HL-60 (cell line): ENCODE data around the gene KCNG1.

Source experiments
- DNase-seq, 2 experiments: peaks; one replicate each; pipeline ENCODE4 v3.0.0-alpha.2; 2010 to 2020; ENCODE audit warnings: low read depth in 1 of 2, low spot score in 1 of 2
- H3K27ac ChIP-seq: fragments of 250-450 bp; sonication (Bioruptor Pico); replicated peaks from 2 replicates; pipeline ENCODE4 v1.5.1; 2020; ENCODE audit warnings: mild to moderate bottlenecking, moderate library complexity
- H3K27me3 ChIP-seq: fragments of 250-450 bp; sonication (Bioruptor Pico); 2 replicates; pipeline ENCODE4 v1.5.1; 2021; ENCODE audit warnings: mild to moderate bottlenecking, moderate library complexity; ENCODE audit not compliant: insufficient read depth, poor library complexity, severe bottlenecking
- H3K4me3 ChIP-seq: replicated peaks from 2 replicates; pipeline ENCODE4 v1.5.1; 2011; ENCODE audit warnings: mild to moderate bottlenecking, control low read depth, low read length; ENCODE audit not compliant: insufficient read depth
- CTCF ChIP-seq: IDR thresholded peaks from one replicate; pipeline ENCODE4 v1.5.1; 2011; ENCODE audit warnings: low read length, control low read depth, inconsistent platforms; ENCODE audit not compliant: insufficient read depth
- GABPA ChIP-seq: IDR thresholded peaks from 2 replicates; pipeline ENCODE4 v1.6.1; 2012; ENCODE audit warnings: low read depth
- POLR2AphosphoS5 ChIP-seq: IDR thresholded peaks from 2 replicates; pipeline ENCODE4 v1.6.1; 2012; ENCODE audit warnings: low read depth
- REST ChIP-seq: IDR thresholded peaks from 2 replicates; pipeline ENCODE4 v1.6.1; 2012; ENCODE audit warnings: low read depth; ENCODE audit not compliant: insufficient replicate concordance
- SPI1 ChIP-seq: IDR thresholded peaks from 2 replicates; pipeline ENCODE4 v1.6.1; 2012; ENCODE audit warnings: low read depth, mild to moderate bottlenecking, borderline replicate concordance

The KCNG1 gene

GRCh38 chr20:51061418-51062045, 38.6 kb upstream of the KCNG1 start:
- Histone ChIP-seq H3K27ac (no peak overlapping the region), H3K27me3 (no peaks in the 10 kb centered on the region), H3K4me3 (no peak overlapping the region)
- TF ChIP-seq CTCF: no peak
- TF ChIP-seq REST: no peak
- TF ChIP-seq GABPA: no peak
- no peak for TF ChIP-seq SPI1
- TF ChIP-seq POLR2AphosphoS5: no peak
- DNase-seq: no peak

GRCh38 chr20:51060301-51060700, 37.4 kb upstream of the KCNG1 start:
- H3K27me3 ChIP-seq: no peaks in the 10 kb centered on the region
- TF ChIP-seq CTCF: no peak
- TF ChIP-seq REST: no peak
- TF ChIP-seq POLR2AphosphoS5: no peak
- no peak for TF ChIP-seq GABPA
- no peak for TF ChIP-seq SPI1
- H3K27ac ChIP-seq: no peak overlapping the region
- no peak for DNase-seq
- no peak overlapping the region for H3K4me3 ChIP-seq

- H3K27me3 ChIP-seq: no peaks in the 10 kb centered on the region
- DNase-seq: no peak
- H3K4me3 ChIP-seq: no peak overlapping the region
- no peak overlapping the region for H3K27ac ChIP-seq
- TF ChIP-seq SPI1 (no peak), POLR2AphosphoS5 (no peak)
These were observed 37.0 kb upstream of the KCNG1 start for GRCh38 chr20:51059862-51060261.

- H3K4me3 ChIP-seq: no peak overlapping the region
- TF ChIP-seq REST (no peak), POLR2AphosphoS5 (no peak), SPI1 (no peak)
- H3K27me3 ChIP-seq: no peaks in the 10 kb centered on the region
- DNase-seq: no peak
- no peak overlapping the region for H3K27ac ChIP-seq
These were observed 35.1 kb upstream of the KCNG1 start for GRCh38 chr20:51058017-51058416.
